H1 (cell line): ENCODE data around the gene CSKMT.

Experiments
- BACH1 ChIP-seq: IDR thresholded peaks from 2 replicates; pipeline ENCODE4 v1.6.1; 2012; ENCODE audit warnings: low read length, improper control_type of control experiment
- CBX5 ChIP-seq: fragments of 300-800, 300-1000 bp; sonication (generic); IDR thresholded peaks from 2 replicates; pipeline ENCODE4 v1.7.1; 2016; ENCODE audit warnings: antibody characterized with exemption, low read length, low read depth
- CBX8 ChIP-seq: fragments of 300-800, 300-1000 bp; sonication (generic); IDR thresholded peaks from 2 replicates; pipeline ENCODE4 v1.7.1; 2016; ENCODE audit warnings: low read depth, low read length, borderline replicate concordance
- CREB1 ChIP-seq: IDR thresholded peaks from 2 replicates; pipeline ENCODE4 v1.6.1; 2012; ENCODE audit warnings: inconsistent platforms
- CTCF ChIP-seq, 3 experiments: IDR thresholded peaks; 1 replicate in 2 of 3; 2 replicates in 1 of 3; pipeline versions ENCODE4 v1.5.1 to v1.6.1; 2011; ENCODE audit warnings: low read length in 3 of 3, mild to moderate bottlenecking in 3 of 3, inconsistent platforms in 2 of 3, low read depth in 1 of 3, moderate library complexity in 1 of 3; ENCODE audit not compliant: insufficient read depth in 1 of 3; ENCODE audit errors: control extremely low read depth in 1 of 3
- EZH2 ChIP-seq: fragments of 200-600 bp; sonication (generic); IDR thresholded peaks from 2 replicates; pipeline ENCODE4 v1.7.1; 2012; ENCODE audit warnings: low read depth, mild to moderate bottlenecking, moderate library complexity, low read length, inconsistent platforms; ENCODE audit not compliant: severe bottlenecking
- GTF2F1 ChIP-seq: IDR thresholded peaks from 2 replicates; pipeline ENCODE4 v1.6.1; 2012; ENCODE audit warnings: low read depth, low read length, improper control_type of control experiment, borderline replicate concordance
- JUN ChIP-seq: IDR thresholded peaks from 2 replicates; pipeline ENCODE4 v1.6.1; 2011; ENCODE audit warnings: low read depth, mild to moderate bottlenecking, improper control_type of control experiment, low read length
- KDM5A ChIP-seq: fragments of 200-600 bp; IDR thresholded peaks from 2 replicates; pipeline ENCODE4 v1.7.1; 2012; ENCODE audit warnings: mild to moderate bottlenecking, low read length, inconsistent platforms, mixed read lengths
- NRF1 ChIP-seq: IDR thresholded peaks from 2 replicates; pipeline ENCODE4 v1.6.1; 2011; ENCODE audit warnings: mild to moderate bottlenecking, low read depth, low read length, improper control_type of control experiment
- POLR2A ChIP-seq, 2 experiments: IDR thresholded peaks; 1 replicate in 1 of 2; 2 replicates in 1 of 2; pipeline ENCODE4 v1.6.1; 2011; ENCODE audit warnings: low read depth in 2 of 2, low read length in 2 of 2, mild to moderate bottlenecking in 2 of 2; ENCODE audit errors: control extremely low read depth in 1 of 2
- RAD21 ChIP-seq, 2 experiments: IDR thresholded peaks in 1 of 2; conservative IDR thresholded peaks in 1 of 2; 2 replicates each; pipeline ENCODE4 v1.6.1; 2011; ENCODE audit warnings: low read depth in 2 of 2, low read length in 2 of 2, improper control_type of control experiment in 1 of 2, inconsistent platforms in 1 of 2, mild to moderate bottlenecking in 1 of 2, moderate library complexity in 1 of 2
- TBP ChIP-seq: IDR thresholded peaks from 2 replicates; pipeline ENCODE4 v1.6.1; 2011; ENCODE audit warnings: low read depth, low read length, improper control_type of control experiment
- ZNF274 ChIP-seq: IDR thresholded peaks from 2 replicates; pipeline ENCODE4 v1.7.0; 2012; ENCODE audit warnings: low read length, borderline replicate concordance; ENCODE audit errors: extremely low read depth

- TF ChIP-seq CTCF (IDR thresholded peaks at IDR 0.05; ENCODE audit: control extremely low read depth in 1 of 3, insufficient read depth in 1 of 3, low read depth in 1 of 3, low read length in 3 of 3) (no peak), KDM5A (no peak), POLR2A (IDR thresholded peaks at IDR 0.05; ENCODE audit: control extremely low read depth in 1 of 2, low read depth in 2 of 2, low read length in 2 of 2) (no peak), CREB1 (no peak), TBP (no peak), GTF2F1 (no peak), CBX8 (no peak), JUN (no peak), CBX5 (no peak), BACH1 (no peak), RAD21 (IDR thresholded peaks at IDR 0.05 in 1 of 2, conservative IDR thresholded peaks at IDR 0.05 in 1 of 2; ENCODE audit: low read depth in 2 of 2, low read length in 2 of 2) (no peak), EZH2 (no peak), ZNF274 (no peak), NRF1 (no peak)
Observed at GRCh38 chr11:62632492-62632891, 32.6 kb upstream of the CSKMT start.
